Endodermal cell (in vitro differentiated cells): ENCODE data around the gene MIDN. TPM values are rescaled to one million over a fixed set of nuclear protein-coding genes. Genes with fewer than 3 reads are reported as not detected.

Source experiments
- DNase-seq: peaks from one replicate; pipeline ENCODE4 v3.0.0-alpha.2; 2017
- H3K27ac ChIP-seq: 2 replicates; pipeline ENCODE4 v1.5.1; 2013; ENCODE audit warnings: mild to moderate bottlenecking, low read depth, low read length, moderate library complexity
- H3K27me3 ChIP-seq: 2 replicates; pipeline ENCODE4 v1.6.1; 2013; ENCODE audit warnings: mild to moderate bottlenecking, low read length, moderate library complexity; ENCODE audit not compliant: insufficient read depth, control insufficient read depth, poor library complexity, severe bottlenecking
- H3K36me3 ChIP-seq: 2 replicates; pipeline ENCODE4 v1.7.0; 2013; ENCODE audit warnings: mild to moderate bottlenecking, low read length, moderate library complexity; ENCODE audit not compliant: control insufficient read depth, insufficient read depth
- H3K4me1 ChIP-seq: one replicate; pipeline ENCODE4 v1.7.0; 2013; ENCODE audit warnings: low read length; ENCODE audit not compliant: control insufficient read depth, insufficient read depth
- H3K4me3 ChIP-seq: 2 replicates; pipeline ENCODE4 v1.5.1; 2013; ENCODE audit warnings: mild to moderate bottlenecking, low read length, moderate library complexity
- H3K9ac ChIP-seq: 2 replicates; pipeline ENCODE4 v1.6.1; 2013; ENCODE audit warnings: mild to moderate bottlenecking, low read length, moderate library complexity; ENCODE audit not compliant: poor library complexity, severe bottlenecking; ENCODE audit errors: extremely low read depth
- H3K9me3 ChIP-seq: 2 replicates; pipeline ENCODE4 v1.6.1; 2013; ENCODE audit warnings: mild to moderate bottlenecking, low read length, moderate library complexity; ENCODE audit not compliant: control insufficient read depth
- H3K27ac Mint-ChIP-seq: 2 replicates; pipeline ENCODE4 v1.8.0; 2020; ENCODE audit warnings: mixed read lengths
- H3K27me3 Mint-ChIP-seq: 2 replicates; pipeline ENCODE4 v1.8.0; 2021; ENCODE audit warnings: mild to moderate bottlenecking, mixed read lengths; ENCODE audit not compliant: insufficient read depth
- H3K36me3 Mint-ChIP-seq: 2 replicates; pipeline ENCODE4 v1.8.0; 2020; ENCODE audit warnings: low read depth, mixed read lengths
- H3K4me1 Mint-ChIP-seq: 2 replicates; pipeline ENCODE4 v1.8.0; 2020; ENCODE audit warnings: mixed read lengths
- H3K4me3 Mint-ChIP-seq: 2 replicates; pipeline ENCODE4 v1.8.0; 2020; ENCODE audit warnings: mild to moderate bottlenecking, moderate library complexity, mixed read lengths
- H3K9me3 Mint-ChIP-seq: 2 replicates; pipeline ENCODE4 v1.8.0; 2020; ENCODE audit warnings: mild to moderate bottlenecking, mixed read lengths
- CTCF ChIP-seq: fragments of 200-600 bp; sonication (generic); conservative IDR thresholded peaks from 2 replicates; pipeline ENCODE4 v1.5.0; 2021; ENCODE audit warnings: antibody characterized with exemption, mild to moderate bottlenecking
- WGBS, 2 experiments: methylation state at CpG; one replicate each; pipeline versions ENCODE4 v1.1.5 to v1.1.7; 2013; ENCODE audit warnings: missing lambda C conversion rate in 2 of 2, mixed read lengths in 1 of 2; ENCODE audit not compliant: insufficient coverage in 1 of 2, insufficient read length in 1 of 2; 5-methylcytosine and 5-hydroxymethylcytosine counted together
- total RNA-seq, 2 donors: library from RNA; stranded (reverse); fragmentation: NEBNext Ultra II Directional in 1 of 2; extraction: Animal tissue kit (Norgen Biotek cat#: 25700) in 1 of 2; gene quantifications; 2 replicates in 1 of 2; 3 replicates in 1 of 2; pipeline ENCODE4 v1.2.1, GENCODE V29; 2021

MIDN gene
- total RNA-seq, 2 donors from 2014 or later: 183 to 185 TPM

GRCh38 chr19:1269065-1269477 is 20.7 kb downstream of the MIDN start, which contains the start of gene CIRBP:
TSS of gene CIRBP (plus strand) at chr19:1269332. CDS start at chr19:1270934, 1,602 bp downstream.
- WGBS, 2 experiments: 0% methylated on average over 27 to 50 of the region's 50 CpGs
- H3K4me1 Mint-ChIP-seq: peaks cover 38% of the 10 kb centered on the region
- Histone ChIP-seq H3K27me3 (peaks cover 9% of the 10 kb centered on the region), H3K36me3 (peaks cover 34% of the 10 kb centered on the region), H3K4me1 (peaks cover 21% of the 10 kb centered on the region), H3K4me3 (peak within 1 kb of the TSS; percentile 86), H3K9ac (peak within 1 kb of the TSS; percentile 91), H3K27ac (peak within 1 kb of the TSS; percentile 96), H3K9me3 (no peaks in the 10 kb centered on the region)
- peak; percentile 100 for DNase-seq
- peak within 1 kb of the TSS; percentile 97 for H3K27ac Mint-ChIP-seq
- H3K9me3 Mint-ChIP-seq: no peaks in the 10 kb centered on the region
- peaks cover 17% of the 10 kb centered on the region for H3K27me3 Mint-ChIP-seq
- no peak for TF ChIP-seq CTCF
- peak within 1 kb of the TSS; percentile 82 for H3K4me3 Mint-ChIP-seq
- H3K36me3 Mint-ChIP-seq: peaks cover 39% of the 10 kb centered on the region

DNA sequence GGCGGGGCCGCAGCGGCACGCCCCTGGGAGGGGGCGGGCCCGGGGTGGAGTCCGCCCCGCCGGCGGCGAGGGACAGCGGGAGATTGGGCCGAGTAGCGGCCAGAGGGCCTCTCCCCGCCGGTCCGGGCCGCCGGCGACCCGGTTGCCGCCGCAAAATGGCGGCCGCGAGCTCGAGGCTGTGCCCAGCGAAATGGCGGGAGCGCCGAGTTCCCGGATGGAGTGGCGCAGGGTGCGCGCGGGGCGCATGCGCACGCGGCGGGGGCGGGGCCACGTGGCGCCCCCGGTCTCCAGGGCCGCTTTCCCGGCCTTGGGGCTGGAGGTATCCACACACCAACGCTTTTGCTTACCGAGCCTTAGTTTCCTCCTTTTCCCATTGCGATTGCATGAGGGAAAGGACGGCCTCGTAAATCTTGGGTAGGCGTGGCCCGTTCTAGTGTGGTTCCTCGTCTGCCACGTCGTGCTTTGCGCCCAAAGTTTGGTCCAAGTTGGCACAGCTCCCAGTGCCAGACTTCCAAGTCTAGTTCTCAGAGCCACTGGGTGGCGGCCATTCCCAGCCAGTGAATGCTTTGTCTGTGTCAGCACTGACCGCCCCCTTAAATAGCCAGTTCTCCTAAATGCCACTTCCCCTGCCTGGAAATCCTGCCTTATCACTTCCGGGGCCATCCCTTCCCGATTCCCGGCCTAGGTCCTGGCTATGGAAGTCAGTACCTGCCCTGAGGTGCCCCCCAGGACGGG is 21.3 kb downstream of the MIDN start:
- H3K9ac ChIP-seq: peak overlapping the region; percentile 91
- peaks cover 43% of the 10 kb centered on the region for H3K36me3 Mint-ChIP-seq
- peaks cover 25% of the 10 kb centered on the region for H3K4me1 ChIP-seq
- no peaks in the 10 kb centered on the region for H3K9me3 Mint-ChIP-seq
- peak overlapping the region; percentile 82 for H3K4me3 Mint-ChIP-seq
- H3K4me3 ChIP-seq: peak overlapping the region; percentile 86
- WGBS, 2 experiments: 0 to 1% methylated on average over 44 to 64 of the region's 64 CpGs
- H3K27ac Mint-ChIP-seq: peak overlapping the region; percentile 97
- peak overlapping the region; percentile 96 for H3K27ac ChIP-seq
- no peak for TF ChIP-seq CTCF
- H3K4me1 Mint-ChIP-seq: peaks cover 40% of the 10 kb centered on the region
- peak; percentile 90 for DNase-seq
- no peaks in the 10 kb centered on the region for H3K9me3 ChIP-seq
- peaks cover 9% of the 10 kb centered on the region for H3K27me3 ChIP-seq
- peaks cover 38% of the 10 kb centered on the region for H3K36me3 ChIP-seq
- peaks cover 17% of the 10 kb centered on the region for H3K27me3 Mint-ChIP-seq

- no peaks in the 10 kb centered on the region for H3K9me3 Mint-ChIP-seq
- Histone ChIP-seq H3K4me1 (peaks cover 23% of the 10 kb centered on the region), H3K4me3 (peak overlapping the region; percentile 86), H3K27ac (peak overlapping the region; percentile 96), H3K36me3 (peaks cover 42% of the 10 kb centered on the region), H3K27me3 (peaks cover 9% of the 10 kb centered on the region), H3K9me3 (no peaks in the 10 kb centered on the region), H3K9ac (peak overlapping the region; percentile 91)
- peak overlapping the region; percentile 82 for H3K4me3 Mint-ChIP-seq
- TF ChIP-seq CTCF: no peak
- H3K36me3 Mint-ChIP-seq: peaks cover 44% of the 10 kb centered on the region
- peak overlapping the region; percentile 97 for H3K27ac Mint-ChIP-seq
- DNase-seq: no peak
- peaks cover 37% of the 10 kb centered on the region for H3K4me1 Mint-ChIP-seq
- 36 to 66% methylated on average over 2 to 7 of the region's 8 CpGs for WGBS, 2 experiments
- H3K27me3 Mint-ChIP-seq: peaks cover 17% of the 10 kb centered on the region
Observed at GRCh38 chr19:1270213-1270853, 21.9 kb downstream of the MIDN start.
